ENCODE measurements around the gene RAB11FIP4.

DNA sequence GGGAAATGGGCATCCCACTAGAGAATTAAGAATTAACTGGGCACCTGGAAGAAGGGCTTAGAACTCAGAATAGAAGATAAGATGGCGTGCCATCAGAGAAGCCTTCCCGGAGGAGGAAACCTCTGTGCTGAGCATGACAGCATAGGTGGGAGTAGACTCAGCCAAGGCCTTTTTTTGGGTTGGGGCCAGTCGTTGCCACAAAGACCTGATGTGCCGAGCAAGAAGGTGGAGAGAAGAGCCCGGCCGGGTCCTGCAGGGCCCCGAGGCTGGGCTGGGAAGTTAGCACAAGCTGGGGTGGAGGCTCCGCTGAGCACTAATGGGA is 1.1 kb upstream of the RAB11FIP4 start:
- TF ChIP-seq EZH2phosphoT487 (IDR thresholded peaks at IDR 0.05; ENCODE audit: insufficient read depth, low read depth) (no peak), EZH2 (IDR thresholded peaks at IDR 0.05; ENCODE audit: insufficient read depth, poor library complexity, severe bottlenecking) (no peak)
